Sigmoid colon (tissue), 7 donors: ENCODE measurements around the gene CEACAM21. TPM values are rescaled to one million over a fixed set of nuclear protein-coding genes. Genes with fewer than 3 reads are reported as not detected.

Experiments used
- DNase-seq: peaks from one replicate; pipeline ENCODE4 v3.0.0-alpha.2; 2019
- H3K27ac ChIP-seq, 4 donors: fragments of 200-600 bp; sonication (generic); one replicate each; pipeline ENCODE4 v1.5.1; 2016 to 2019; ENCODE audit warnings: mild to moderate bottlenecking in 1 of 4
- H3K27me3 ChIP-seq, 3 donors: fragments of 200-600 bp; sonication (generic); one replicate each; pipeline ENCODE4 v1.5.1; 2019; ENCODE audit warnings: mild to moderate bottlenecking in 1 of 3
- H3K36me3 ChIP-seq, 4 donors: fragments of 200-600 bp; sonication (generic); one replicate each; pipeline ENCODE4 v1.5.1; 2016 to 2019
- H3K4me1 ChIP-seq, 4 donors: fragments of 200-600 bp; sonication (generic); one replicate each; pipeline ENCODE4 v1.5.1; 2017 to 2019
- H3K4me3 ChIP-seq, 4 donors: fragments of 200-600 bp; sonication (generic); one replicate each; pipeline ENCODE4 v1.5.1; 2017 to 2019; ENCODE audit warnings: mild to moderate bottlenecking in 2 of 4, moderate library complexity in 1 of 4
- H3K9me3 ChIP-seq, 4 donors: fragments of 200-600 bp in 3 of 4; sonication (generic) in 3 of 4; one replicate each; pipeline versions ENCODE4 v1.5.1 to v1.6.1; 2013 to 2019
- CTCF ChIP-seq, 4 experiments: fragments of 450-650 bp in 3 of 4; fragments of 200-600 bp in 1 of 4; IDR thresholded peaks; one replicate each; pipeline ENCODE4 v1.5.1; 2016 to 2019; ENCODE audit warnings: antibody characterized with exemption in 4 of 4, mild to moderate bottlenecking in 3 of 4, moderate library complexity in 2 of 4
- EP300 ChIP-seq, 4 donors: sonication (generic); formaldehyde crosslinking; IDR thresholded peaks; one replicate each; pipeline ENCODE4 v1.6.1; 2017; ENCODE audit warnings: antibody characterized with exemption in 4 of 4
- POLR2A ChIP-seq, 2 donors: fragments of 450-650 bp; IDR thresholded peaks; one replicate each; pipeline ENCODE4 v1.6.1; 2016; ENCODE audit warnings: antibody characterized with exemption in 2 of 2, mild to moderate bottlenecking in 2 of 2, moderate library complexity in 2 of 2
- POLR2AphosphoS5 ChIP-seq, 4 donors: sonication (generic); formaldehyde crosslinking; IDR thresholded peaks; one replicate each; pipeline ENCODE4 v1.6.1; 2017; ENCODE audit warnings: antibody characterized with exemption in 4 of 4
- whole genome bisulfite sequencing, 2 donors: extraction: QIAGEN DNeasy Blood & Tissue Kit; methylation state at CpG; one replicate each; pipeline ENCODE4 v1.1.7; 2013; 5-methylcytosine and 5-hydroxymethylcytosine counted together
- intact Hi-C: fragments of 100-400 bp; cut with DNase I; formaldehyde crosslinking; loops from one replicate; pipeline ENCODE4 v1.15.1; 2023
- polyA plus RNA-seq, 3 donors: library from polyadenylated mRNA; stranded (reverse); fragments of 200-250 nt; gene quantifications; one replicate each; pipeline ENCODE4 v1.2.3, GENCODE V29; 2013
- total RNA-seq, 4 donors: library from RNA; depleted of rRNA; stranded (reverse); fragments of >200 nt; gene quantifications; one replicate each; pipeline ENCODE4 v1.1.0, GENCODE V29; 2016
- donor health status: healthy with polysubstance abuse.
- donor health status: Bipolar disorder and iron deficiency.
- donor health status: healthy.

The CEACAM21 gene
- total and polyA plus RNA-seq, 7 donors = 1.5 to 11.9 (median 3.2) TPM; not detected in 3

GRCh38 chr19:41546961-41547360, 29.0 kb upstream of the CEACAM21 start:
- H3K36me3 ChIP-seq = no peaks in the 10 kb centered on the region
- H3K4me3 ChIP-seq = no peak overlapping the region
- no peaks in the 10 kb centered on the region for H3K4me1 ChIP-seq
- DNase-seq = no peak
- no peaks in the 10 kb centered on the region for H3K9me3 ChIP-seq
- TF ChIP-seq POLR2A (IDR thresholded peaks at IDR 0.05) (no peak), CTCF (IDR thresholded peaks at IDR 0.05) (no peak), POLR2AphosphoS5 (IDR thresholded peaks at IDR 0.05) (no peak), EP300 (IDR thresholded peaks at IDR 0.05) (no peak)
- H3K27ac ChIP-seq = peak overlapping the region in 1 of 4 donors; percentile 32
- intact Hi-C loops = no loop called here
- peaks cover 0 to 57% (median 0%) of the 10 kb centered on the region in 3 donors for H3K27me3 ChIP-seq
- WGBS, 2 donors = 59 to 71% methylated on average over 4 of the region's 4 CpGs

GRCh38 chr19:41547569-41547968, 28.4 kb upstream of the CEACAM21 start:
- no peaks in the 10 kb centered on the region for H3K9me3 ChIP-seq
- H3K27ac ChIP-seq = no peak overlapping the region
- no peaks in the 10 kb centered on the region for H3K36me3 ChIP-seq
- WGBS, 2 donors = 37 to 52% methylated on average over 2 of the region's 2 CpGs
- no peak for DNase-seq
- peaks cover 0 to 51% (median 0%) of the 10 kb centered on the region in 3 donors for H3K27me3 ChIP-seq
- no peak overlapping the region for H3K4me3 ChIP-seq
- TF ChIP-seq CTCF (IDR thresholded peaks at IDR 0.05) = no peak
- no peak for TF ChIP-seq EP300 (IDR thresholded peaks at IDR 0.05)
- no peak for TF ChIP-seq POLR2A (IDR thresholded peaks at IDR 0.05)
- TF ChIP-seq POLR2AphosphoS5 (IDR thresholded peaks at IDR 0.05) = no peak
- intact Hi-C loops = no loop called here
- no peaks in the 10 kb centered on the region for H3K4me1 ChIP-seq

GRCh38 chr19:41548047-41548446, 27.9 kb upstream of the CEACAM21 start:
- peaks cover 0 to 50% (median 0%) of the 10 kb centered on the region in 3 donors for H3K27me3 ChIP-seq
- no peak overlapping the region for H3K27ac ChIP-seq
- no peaks in the 10 kb centered on the region for H3K4me1 ChIP-seq
- no peak for DNase-seq
- no peaks in the 10 kb centered on the region for H3K36me3 ChIP-seq
- TF ChIP-seq CTCF (IDR thresholded peaks at IDR 0.05) (no peak), POLR2A (IDR thresholded peaks at IDR 0.05) (no peak), POLR2AphosphoS5 (IDR thresholded peaks at IDR 0.05) (no peak), EP300 (IDR thresholded peaks at IDR 0.05) (no peak)
- no peaks in the 10 kb centered on the region for H3K9me3 ChIP-seq
- H3K4me3 ChIP-seq = no peak overlapping the region
- intact Hi-C loops = no loop called here
- WGBS, 2 donors = 58 to 73% methylated on average over 4 of the region's 4 CpGs

GRCh38 chr19:41548954-41549688, 26.8 kb upstream of the CEACAM21 start:
- no peak overlapping the region for H3K4me3 ChIP-seq
- H3K4me1 ChIP-seq = no peaks in the 10 kb centered on the region
- intact Hi-C loops = no loop called here
- 10 to 22% methylated on average over 9 of the region's 9 CpGs for WGBS, 2 donors
- H3K36me3 ChIP-seq = no peaks in the 10 kb centered on the region
- no peaks in the 10 kb centered on the region for H3K9me3 ChIP-seq
- peaks cover 0 to 52% (median 0%) of the 10 kb centered on the region in 3 donors for H3K27me3 ChIP-seq
- DNase-seq = no peak
- H3K27ac ChIP-seq = peak overlapping the region; percentile 26 to 60 (median 40)
- TF ChIP-seq EP300 (IDR thresholded peaks at IDR 0.05) (no peak), CTCF (IDR thresholded peaks at IDR 0.05) (no peak), POLR2A (IDR thresholded peaks at IDR 0.05) (no peak)
